NCI-H2227 treated with DMSO at 0.1 percent for 48 hours (cell line): ENCODE measurements around the gene STRIP2.
"Not testable (repeated sequence)": the region's sequence is repeated elsewhere in the genome, so short reads cannot be mapped to it uniquely, and the experiment has no call there.

Experiments
- DNase-seq: peaks from one replicate; lab custom pipeline; 2025; lab: John Stamatoyannopoulos, UW

The STRIP2 gene

GRCh38 chr7:129530795-129531391, 96.7 kb downstream of the STRIP2 start:
- no peak for DNase-seq

DNA sequence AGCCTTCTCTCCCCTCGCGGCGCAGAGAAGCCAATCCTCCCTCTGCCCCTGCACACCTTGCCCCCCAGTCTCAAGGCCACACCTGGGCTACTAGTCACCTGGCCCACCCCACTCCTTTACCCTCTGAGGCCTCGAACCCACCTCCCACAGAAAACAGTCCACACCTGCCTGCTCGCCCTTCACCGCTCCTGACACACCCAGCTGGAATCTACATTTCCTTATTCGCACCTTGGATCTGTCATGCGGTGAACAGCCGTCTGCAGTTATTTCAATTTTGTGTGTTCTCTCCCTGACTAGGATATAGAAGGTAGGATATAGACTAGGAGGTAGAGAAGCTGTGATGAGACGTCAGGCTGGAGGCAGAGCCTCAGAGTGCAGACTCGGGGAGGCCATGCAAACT, 97.5 kb downstream of the STRIP2 start:
- no peak for DNase-seq

DNA sequence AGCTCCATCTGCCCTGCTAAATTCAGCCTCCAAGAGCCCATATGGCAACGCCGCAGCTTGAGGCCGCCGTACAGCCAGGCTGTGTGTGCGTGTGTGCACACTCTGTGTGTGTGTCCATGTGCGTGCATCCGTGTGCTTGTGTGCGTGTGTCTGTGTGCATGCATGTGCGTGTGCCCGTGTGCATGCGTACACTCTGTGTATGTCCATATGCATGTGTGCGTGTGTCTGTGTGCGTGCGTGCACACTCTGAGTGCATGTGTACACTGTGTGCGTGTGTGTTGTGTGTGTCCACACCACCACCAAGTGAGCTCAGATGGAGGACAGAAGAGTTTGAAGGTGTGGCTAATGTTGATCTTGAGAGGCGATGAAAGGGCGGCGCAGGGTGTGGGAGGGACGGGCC, 98.1 kb downstream of the STRIP2 start:
- no peak for DNase-seq

DNA sequence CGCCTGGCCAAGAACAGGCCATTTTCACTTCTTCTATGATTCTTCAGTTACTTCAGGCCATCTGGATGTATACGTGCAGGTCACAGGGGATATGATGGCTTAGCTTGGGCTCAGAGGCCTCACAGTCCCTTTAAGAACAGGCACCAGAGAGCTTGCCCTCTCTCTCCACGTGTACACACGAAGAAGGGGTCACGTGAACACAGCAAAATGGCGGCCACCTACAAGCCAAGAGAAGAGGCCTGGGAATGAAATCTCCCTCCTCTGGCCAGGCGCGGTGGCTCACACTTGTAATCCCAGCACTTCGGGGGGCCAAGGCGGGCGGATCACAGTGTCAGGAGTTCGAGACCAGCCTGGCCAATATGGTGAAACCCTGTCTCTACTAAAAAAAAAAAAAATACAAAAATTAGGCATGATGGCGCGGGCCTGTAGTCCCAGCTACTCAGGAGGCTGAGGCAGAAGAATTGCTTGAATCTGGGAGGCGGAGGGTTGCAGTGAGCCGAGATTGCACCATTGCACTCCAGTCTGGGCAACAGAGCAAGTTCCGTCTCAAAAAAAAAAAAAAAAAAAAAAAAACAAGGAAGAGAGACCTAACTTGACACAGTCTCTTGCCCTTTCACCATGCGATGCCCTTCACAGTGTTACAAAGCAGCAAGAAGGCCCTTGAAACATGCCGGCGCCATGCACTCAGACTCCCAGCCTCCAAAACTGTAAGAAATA, 100.5 kb downstream of the STRIP2 start:
- not testable (repeated sequence) for DNase-seq

- DNase-seq = no peak
Observed at GRCh38 chr7:129535896-129536295, 101.7 kb downstream of the STRIP2 start.

DNA sequence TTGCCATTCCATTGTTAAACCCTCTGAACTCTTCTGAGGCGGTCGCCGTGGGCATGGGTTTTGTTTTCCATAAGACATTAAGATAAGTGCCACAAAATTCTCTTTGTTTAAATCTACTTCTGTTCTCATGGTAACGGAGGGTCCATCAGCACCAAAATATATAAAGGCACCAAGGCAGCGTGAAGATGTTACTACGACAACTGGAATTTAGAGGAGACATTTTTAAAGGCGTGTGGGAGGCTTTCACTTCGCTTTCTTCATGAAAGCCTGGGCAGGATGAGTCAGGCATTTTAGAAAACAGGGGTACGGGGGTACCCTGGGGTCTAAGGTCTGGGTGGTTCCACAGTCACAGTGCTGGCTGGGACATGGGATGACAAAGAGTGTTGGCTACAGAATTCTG, 102.1 kb downstream of the STRIP2 start:
- DNase-seq = no peak
